Measurements from ENCODE around the gene HRAS. TPM values are rescaled to one million over a fixed set of nuclear protein-coding genes. Genes with fewer than 3 reads are reported as not detected.
A peak's percentile ranks its signal among the peaks of the same experiment; 100 is the strongest.

Gene HRAS
- total and polyA plus RNA-seq, 10 of the 15 experiments (the other 5 are each of a cell fraction or from before 2014, with no cell fraction given), result 2.8 to 72.4 (median 31.7) TPM

- TF ChIP-seq E4F1 (IDR thresholded peaks at IDR 0.05; ENCODE audit: borderline replicate concordance, partially characterized antibody), result no peak
- no peak for TF ChIP-seq CEBPZ (IDR thresholded peaks at IDR 0.05; ENCODE audit: low read depth, low read length)
- no peak for TF ChIP-seq ZNF24 (IDR thresholded peaks at IDR 0.05)
- no peak for TF ChIP-seq JUNB (IDR thresholded peaks at IDR 0.05)
Observed at GRCh38 chr11:536841-537621, 1.7 kb upstream of the HRAS start, which contains the start of gene LRRC56 (continued).

- ChIA-PET SMC1A (ENCODE audit: uncharacterized antibody, unreplicated experiment) (interaction anchor here (1.1 to 1.5 kb wide), 2 partner anchors 19 to 41 kb away, joined by 3 read pairs; no protein-coding TSS in a partner anchor), POLR2A (interaction anchor here (1.1 to 2.5 kb wide), 9 partner anchors 12 to 192 kb away, joined by 3 to 15 read pairs (median 5); partner anchors contain the start of genes DEAF1, PHRF1 and TMEM80), RAD21 (ENCODE audit: unreplicated experiment) (interaction anchor here (1.1 to 1.6 kb wide), 4 partner anchors 41 to 261 kb away, joined by 3 to 5 read pairs (median 4); partner anchors contain the start of gene PHRF1), CTCF (interaction anchor here (1.5 kb wide), 1 partner anchor 41 kb away, joined by 4 read pairs; no protein-coding TSS in a partner anchor)
- intact Hi-C loops (cut with micrococcal nuclease; ENCODE audit: unreplicated experiment), result no loop called here
- Histone ChIP-seq H4K20me1 (ENCODE audit: control insufficient read depth, insufficient read depth) (peaks cover 4% of the 10 kb centered on the region; the same call in 1 of the 2 replicates), H2AFZ (ENCODE audit: control insufficient read depth, low read depth, low read length) (no peak overlapping the region), H3K4me1 (ENCODE audit: control insufficient read depth, insufficient read depth, low read length) (peaks cover 28% of the 10 kb centered on the region), H3K27ac (ENCODE audit: control insufficient read depth, insufficient read depth) (no peak overlapping the region; the same call in 1 of the 2 replicates), H3K79me2 (ENCODE audit: control insufficient read depth, insufficient read depth, low read length) (peaks cover 16% of the 10 kb centered on the region), H3K4me3 (peak overlapping the region; percentile 90; the same call in 1 of the 2 replicates), H3K9me3 (replicated peaks; ENCODE audit: control insufficient read depth, insufficient read depth, low read length) (no peaks in the 10 kb centered on the region), H3K36me3 (ENCODE audit: control insufficient read depth in 2 of 2, insufficient read depth in 2 of 2, low read length in 1 of 2) (peaks cover 0 to 12% of the 10 kb centered on the region in 2 experiments; a peak in 3 of 4 replicates), H3K27me3 (replicated peaks in 1 of 2; ENCODE audit: control insufficient read depth in 2 of 2, insufficient read depth in 2 of 2, low read length in 1 of 2) (no peaks in the 10 kb centered on the region), H3K9ac (ENCODE audit: control insufficient read depth, insufficient read depth, low read length) (peak overlapping the region; percentile 85; the same call in 1 of the 2 replicates), H3K4me2 (ENCODE audit: control insufficient read depth, insufficient read depth) (no peak overlapping the region)
- in situ Hi-C loops (cut with MboI), result no loop called here
- FAIRE-seq (no peak), DNase-seq (ENCODE audit: low read depth, low spot score) (no peak), ATAC-seq (no peak)
- WGBS (ENCODE audit: insufficient coverage, insufficient replicate concordance, low lambda C conversion rate, missing lambda C conversion rate), result no CpG with 5 or more reads among the region's 56 CpGs
- no peak for TF ChIP-seq ZNF217 (IDR thresholded peaks at IDR 0.05)
- TF ChIP-seq CTCF (IDR thresholded peaks at IDR 0.05 in 2 of 3, conservative IDR thresholded peaks at IDR 0.05 in 1 of 3; ENCODE audit: control insufficient read depth in 2 of 3, extremely low read depth in 1 of 3, insufficient read depth in 1 of 3, low read depth in 3 of 3, low read length in 3 of 3), result peak in 1 of 3 experiments; percentile 10; a peak in 1 of 6 replicates
- no TSS peak for BruUV-seq (replicated peaks)
Observed at GRCh38 chr11:535210-535518, 212 bp downstream of the HRAS start.
